WI38 (cell line): ENCODE measurements around the gene DCHS1.
A peak's percentile ranks its signal among the peaks of the same experiment; 100 is the strongest.
"Not testable (repeated sequence)": the region's sequence is repeated elsewhere in the genome, so short reads cannot be mapped to it uniquely, and the experiment has no call there.

Experiments used
- H3K4me3 ChIP-seq: 2 replicates; pipeline ENCODE4 v1.5.1; 2011; ENCODE audit warnings: low read depth, mild to moderate bottlenecking, control low read depth, low read length
- TF ChIP-seq, protein P1 (sequence below): IDR thresholded peaks from 2 replicates; pipeline ENCODE4 v1.5.1; 2012; ENCODE audit warnings: low read depth, mild to moderate bottlenecking, control low read depth, low read length

The DCHS1 gene

DNA sequence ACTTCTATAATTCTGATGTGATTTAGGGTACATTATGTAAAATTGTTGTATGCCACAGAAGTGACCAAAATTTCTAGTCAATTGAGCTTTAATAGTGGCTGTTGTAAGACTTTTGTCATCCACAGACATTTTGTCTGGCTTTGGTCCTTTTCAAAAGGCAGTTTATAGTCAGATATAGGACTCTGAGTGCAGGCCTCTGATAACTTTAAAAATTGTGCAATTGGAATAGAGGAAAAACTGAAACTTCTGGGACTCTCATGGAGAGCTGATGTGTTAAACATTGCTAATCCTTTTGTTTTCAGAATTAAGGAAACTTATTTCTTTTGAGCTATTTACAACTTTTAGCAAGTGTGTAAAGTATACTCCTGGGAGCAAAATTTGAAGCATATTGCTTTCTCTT, 36.5 kb upstream of the DCHS1 start:
- H3K4me3 ChIP-seq, result no peak overlapping the region

DNA sequence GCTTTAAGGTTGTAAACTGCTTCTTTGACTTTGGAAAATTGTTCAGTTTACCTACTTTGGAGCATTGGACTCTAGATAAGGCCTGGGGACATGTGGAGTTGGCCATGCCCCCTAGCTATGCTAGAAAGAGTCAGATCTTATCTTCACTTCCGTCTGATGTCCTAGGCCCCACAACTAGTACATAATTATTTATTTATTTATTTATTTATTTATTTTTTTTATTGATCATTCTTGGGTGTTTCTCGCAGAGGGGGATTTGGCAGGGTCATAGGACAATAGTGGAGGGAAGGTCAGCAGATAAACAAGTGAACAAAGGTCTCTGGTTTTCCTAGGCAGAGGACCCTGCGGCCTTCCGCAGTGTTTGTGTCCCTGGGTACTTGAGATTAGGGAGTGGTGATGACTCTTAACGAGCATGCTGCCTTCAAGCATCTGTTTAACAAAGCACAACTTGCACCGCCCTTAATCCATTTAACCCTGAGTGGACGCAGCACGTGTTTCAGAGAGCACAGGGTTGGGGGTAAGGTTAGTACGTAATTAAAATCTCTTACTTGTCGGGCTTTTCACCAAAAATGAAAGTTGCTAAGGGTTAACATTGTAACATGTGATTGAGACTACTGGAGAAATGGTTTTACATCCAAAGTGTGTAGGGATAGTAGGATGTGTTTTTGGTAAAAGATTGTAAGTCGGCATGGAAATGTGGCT, 35.0 kb upstream of the DCHS1 start:
- not testable (repeated sequence) for H3K4me3 ChIP-seq

More for the DNA sequence above, 36.5 kb upstream of the DCHS1 start:
- TF ChIP-seq, protein P1, sequence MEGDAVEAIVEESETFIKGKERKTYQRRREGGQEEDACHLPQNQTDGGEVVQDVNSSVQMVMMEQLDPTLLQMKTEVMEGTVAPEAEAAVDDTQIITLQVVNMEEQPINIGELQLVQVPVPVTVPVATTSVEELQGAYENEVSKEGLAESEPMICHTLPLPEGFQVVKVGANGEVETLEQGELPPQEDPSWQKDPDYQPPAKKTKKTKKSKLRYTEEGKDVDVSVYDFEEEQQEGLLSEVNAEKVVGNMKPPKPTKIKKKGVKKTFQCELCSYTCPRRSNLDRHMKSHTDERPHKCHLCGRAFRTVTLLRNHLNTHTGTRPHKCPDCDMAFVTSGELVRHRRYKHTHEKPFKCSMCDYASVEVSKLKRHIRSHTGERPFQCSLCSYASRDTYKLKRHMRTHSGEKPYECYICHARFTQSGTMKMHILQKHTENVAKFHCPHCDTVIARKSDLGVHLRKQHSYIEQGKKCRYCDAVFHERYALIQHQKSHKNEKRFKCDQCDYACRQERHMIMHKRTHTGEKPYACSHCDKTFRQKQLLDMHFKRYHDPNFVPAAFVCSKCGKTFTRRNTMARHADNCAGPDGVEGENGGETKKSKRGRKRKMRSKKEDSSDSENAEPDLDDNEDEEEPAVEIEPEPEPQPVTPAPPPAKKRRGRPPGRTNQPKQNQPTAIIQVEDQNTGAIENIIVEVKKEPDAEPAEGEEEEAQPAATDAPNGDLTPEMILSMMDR, result no peak

DNA sequence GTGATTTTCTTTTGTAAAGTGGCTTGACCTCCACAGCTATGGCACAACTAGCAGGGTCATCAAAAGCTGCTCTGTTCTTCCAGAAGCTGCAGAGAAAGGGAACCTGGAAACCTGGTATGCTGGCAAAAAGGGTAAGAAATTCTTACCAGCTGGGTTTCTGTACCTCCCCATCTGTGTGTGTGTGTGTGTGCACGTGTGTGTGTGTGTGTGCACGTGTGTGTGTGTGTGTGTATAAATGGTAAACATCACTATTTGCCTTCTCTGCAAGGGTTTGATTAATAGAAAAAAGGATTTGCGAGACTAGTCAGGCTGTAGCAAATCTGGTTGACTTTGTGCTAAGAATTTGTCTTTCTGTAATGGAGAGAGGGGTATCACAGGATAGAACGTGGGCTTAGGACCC, 32.3 kb upstream of the DCHS1 start:
- TF ChIP-seq, protein P1, result no peak

DNA sequence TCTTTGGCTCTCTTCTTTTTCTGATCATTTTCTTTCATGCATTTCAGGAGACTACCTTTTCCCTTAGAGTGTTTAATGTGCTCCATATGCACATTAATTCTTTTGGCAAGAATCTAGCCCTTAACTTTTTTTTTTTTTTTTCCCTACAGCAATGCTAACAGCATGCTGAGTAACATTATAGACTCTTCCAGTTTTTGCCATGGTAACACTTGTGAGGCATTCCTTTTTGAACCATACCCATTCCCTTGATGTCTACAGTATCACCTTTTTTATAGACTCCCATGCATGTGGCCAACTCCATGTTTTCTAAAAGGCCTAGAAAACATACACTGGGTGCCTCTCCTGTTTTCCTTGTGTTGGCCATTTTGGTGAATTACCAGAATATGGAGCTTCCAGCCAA, 30.4 kb upstream of the DCHS1 start:
- TF ChIP-seq, protein P1, result no peak
- no peak overlapping the region for H3K4me3 ChIP-seq

More for the DNA sequence above, 32.3 kb upstream of the DCHS1 start:
- no peak overlapping the region for H3K4me3 ChIP-seq

DNA sequence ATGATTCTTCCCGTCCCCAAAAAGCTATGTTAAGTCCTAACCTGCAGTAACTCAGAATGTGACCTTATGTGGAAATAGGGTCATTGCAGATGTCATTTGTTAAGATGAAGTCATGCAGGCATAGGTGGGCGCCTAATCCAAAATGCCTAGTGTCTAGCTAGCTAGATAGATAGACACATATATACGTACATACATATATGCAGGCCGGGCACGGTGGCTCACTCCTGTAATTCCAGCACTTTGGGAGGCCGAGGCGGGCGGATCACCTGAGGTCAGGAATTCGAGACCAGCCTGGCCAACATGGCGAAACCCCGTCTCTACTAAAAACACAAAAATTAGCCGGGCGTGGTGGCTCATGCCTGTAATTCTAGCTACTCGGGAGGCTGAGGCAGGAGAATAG, 28.5 kb upstream of the DCHS1 start:
- H3K4me3 ChIP-seq, result not testable (repeated sequence)

DNA sequence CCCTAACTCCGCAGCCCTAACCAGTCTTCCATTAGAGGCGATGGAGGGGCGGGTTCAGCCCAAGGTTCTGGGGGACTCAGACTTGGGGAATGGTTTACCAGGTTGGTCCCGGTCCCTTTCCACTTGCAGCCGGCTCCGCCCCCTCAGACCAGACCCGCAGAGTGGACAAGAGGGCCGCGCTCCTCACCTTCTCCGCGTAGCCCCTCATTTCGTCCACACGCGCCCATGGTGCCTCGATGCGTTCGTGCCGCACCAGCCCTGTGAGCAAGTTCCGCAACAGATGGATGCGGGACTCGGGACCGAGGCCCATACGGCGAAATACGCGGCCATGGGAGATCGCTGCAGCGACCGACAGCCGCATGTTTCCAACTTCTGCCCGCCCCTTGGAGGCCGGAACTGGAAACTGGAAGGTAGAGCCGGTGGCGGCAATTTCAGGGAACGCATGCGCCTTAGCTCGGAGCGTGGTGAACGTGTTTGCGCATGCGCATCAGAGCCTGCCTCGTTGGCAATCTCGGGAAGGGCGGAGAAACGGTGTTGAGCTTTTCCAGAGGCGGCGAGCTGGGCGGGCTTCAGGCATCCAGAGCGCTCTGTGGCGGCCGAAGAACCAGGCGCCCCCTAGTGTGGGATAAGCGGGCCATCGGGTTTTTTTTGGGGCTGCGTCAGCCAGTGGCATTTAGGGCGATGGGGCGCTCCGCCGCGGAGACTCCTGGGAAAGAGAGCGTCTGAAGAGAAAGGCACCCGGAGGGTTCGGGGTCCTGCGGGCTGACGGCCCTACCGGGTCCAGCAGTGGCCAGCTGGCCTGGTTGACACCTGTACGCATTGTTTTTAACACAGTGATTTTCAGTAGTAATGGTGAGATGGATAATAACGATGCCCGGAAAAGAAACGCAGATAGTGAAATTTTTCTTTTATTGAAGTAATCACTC, 27.6 kb upstream of the DCHS1 start, which contains the start of gene MRPL17:
MRPL17 (minus strand) TSS at position 405 of the 926 bp plus-strand sequence; CDS start at position 361, 44 bp downstream.
- TF ChIP-seq, protein P1, result peak; percentile 86
- peak within 1 kb of the TSS; percentile 82 for H3K4me3 ChIP-seq

DNA sequence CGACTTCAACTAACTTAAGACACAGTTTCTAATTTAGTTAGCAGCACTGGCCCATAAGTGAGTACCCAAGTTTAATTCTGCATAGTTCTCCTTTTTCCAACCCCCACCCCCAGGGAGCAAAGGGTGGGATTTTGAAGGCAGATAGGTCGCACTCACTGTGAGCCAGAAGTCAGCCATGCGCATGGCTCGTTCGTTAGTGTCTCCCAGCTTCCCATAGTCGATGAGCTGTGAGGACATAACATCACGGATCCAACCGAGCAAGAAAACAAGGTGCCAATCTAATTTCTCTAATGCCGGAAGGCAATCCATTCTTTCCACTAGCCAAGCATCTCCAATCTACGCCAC, 27.0 kb upstream of the DCHS1 start:
- TF ChIP-seq, protein P1, result no peak
- H3K4me3 ChIP-seq, result peak overlapping the region; percentile 82

DNA sequence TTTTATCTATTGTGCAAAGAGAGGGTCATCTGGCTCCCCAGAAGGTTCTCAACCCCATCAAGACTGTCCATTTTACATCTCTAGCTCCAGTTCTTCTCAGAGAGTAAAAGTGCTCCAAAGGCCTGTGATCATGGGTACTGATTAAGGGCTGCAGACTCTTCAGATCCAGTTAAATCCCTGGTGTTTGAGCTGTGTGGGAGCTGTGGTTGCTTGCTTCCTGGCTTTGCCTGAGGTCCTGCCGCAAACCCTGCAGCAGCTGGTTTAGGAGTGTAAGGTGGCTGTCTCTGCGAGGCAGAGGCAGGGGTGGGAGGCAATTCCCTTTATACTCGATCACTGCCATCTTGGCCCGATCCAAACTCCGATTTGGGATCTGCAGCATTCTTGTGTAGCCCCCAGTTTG, 26.3 kb upstream of the DCHS1 start:
- TF ChIP-seq, protein P1, result no peak
- peak overlapping the region; percentile 82 for H3K4me3 ChIP-seq
